Glomerular visceral epithelial cell (primary cell): ENCODE measurements around the gene KCNS3.
"Not testable (repeated sequence)": the region's sequence is repeated elsewhere in the genome, so short reads cannot be mapped to it uniquely, and the experiment has no call there.

Source experiments
- DNase-seq: peaks from one replicate; pipeline ENCODE4 v3.0.0-alpha.2; 2016; ENCODE audit errors: extremely low spot score

Gene KCNS3

GRCh38 chr2:17943444-17943843, 65.0 kb downstream of the KCNS3 start:
- DNase-seq = no peak

GRCh38 chr2:17947113-17947512, 68.6 kb downstream of the KCNS3 start:
- no peak for DNase-seq

- DNase-seq = no peak
Measured at GRCh38 chr2:17950006-17950405, 71.5 kb downstream of the KCNS3 start.

- no peak for DNase-seq
Measured at GRCh38 chr2:17951563-17951962, 73.1 kb downstream of the KCNS3 start.

- DNase-seq = no peak
Measured at GRCh38 chr2:17958466-17959092, 80.1 kb downstream of the KCNS3 start.

- DNase-seq = no peak
Measured at GRCh38 chr2:17959356-17959755, 80.9 kb downstream of the KCNS3 start.

DNA sequence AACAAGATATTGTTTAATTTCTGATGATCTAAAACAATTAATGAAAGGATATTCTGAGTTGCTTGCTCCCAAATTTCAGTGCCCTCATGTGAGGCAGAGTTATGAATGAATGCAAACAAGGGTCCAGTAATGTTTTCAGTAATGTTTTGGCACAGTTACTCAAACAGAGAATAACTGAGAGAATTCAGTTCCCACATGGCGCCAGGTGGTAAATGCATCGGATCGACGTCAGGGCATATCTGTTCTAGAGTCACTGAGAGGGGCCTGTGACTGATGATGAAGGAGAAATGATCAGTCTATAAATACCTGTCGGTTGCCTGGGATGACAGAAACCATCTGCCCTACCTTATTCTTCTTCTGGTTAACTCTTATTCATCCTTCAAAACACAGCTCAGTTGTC, 81.4 kb downstream of the KCNS3 start:
- DNase-seq = no peak

GRCh38 chr2:17960925-17961324, 82.5 kb downstream of the KCNS3 start:
- DNase-seq = no peak

DNA sequence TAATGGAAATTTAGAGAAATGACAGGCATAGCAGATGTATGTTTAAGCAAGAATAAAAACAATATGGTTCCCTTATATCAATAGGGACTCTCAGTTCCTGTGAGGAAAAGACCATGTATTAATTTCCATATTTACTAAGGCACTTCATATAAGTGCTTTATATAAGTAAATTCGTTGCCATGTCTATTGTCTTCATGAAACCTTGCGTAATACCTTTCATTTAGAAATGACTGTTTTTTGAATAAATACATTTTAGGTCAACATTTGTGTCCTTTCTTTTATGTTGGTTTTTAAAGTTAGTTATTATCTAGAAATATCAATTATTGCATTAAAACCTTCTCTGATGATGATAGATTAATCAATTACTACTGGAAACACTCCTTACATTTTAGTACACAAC, 83.3 kb downstream of the KCNS3 start:
- no peak for DNase-seq

DNA sequence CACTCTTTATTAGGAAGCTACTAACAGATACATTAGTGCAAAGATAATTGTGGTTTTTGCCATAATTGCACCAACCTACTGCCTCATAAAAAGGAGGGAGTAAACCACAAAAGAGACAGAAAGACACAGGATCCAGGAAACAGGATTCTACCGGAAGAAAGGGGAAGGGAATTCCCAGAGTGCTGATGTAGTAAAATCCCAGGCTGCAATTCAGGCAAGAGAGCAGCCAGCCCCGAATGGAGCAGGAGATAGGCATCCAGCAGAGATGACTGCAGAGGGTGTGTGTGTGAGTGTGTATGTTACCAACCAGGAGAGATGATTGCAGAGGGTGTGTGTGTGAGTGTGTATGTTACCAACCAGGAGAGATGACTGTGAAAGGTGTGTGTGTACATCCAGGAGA, 84.4 kb downstream of the KCNS3 start:
- DNase-seq = peak; percentile 46

- not testable (repeated sequence) for DNase-seq
Measured at GRCh38 chr2:17963571-17963970, 85.1 kb downstream of the KCNS3 start.

DNA sequence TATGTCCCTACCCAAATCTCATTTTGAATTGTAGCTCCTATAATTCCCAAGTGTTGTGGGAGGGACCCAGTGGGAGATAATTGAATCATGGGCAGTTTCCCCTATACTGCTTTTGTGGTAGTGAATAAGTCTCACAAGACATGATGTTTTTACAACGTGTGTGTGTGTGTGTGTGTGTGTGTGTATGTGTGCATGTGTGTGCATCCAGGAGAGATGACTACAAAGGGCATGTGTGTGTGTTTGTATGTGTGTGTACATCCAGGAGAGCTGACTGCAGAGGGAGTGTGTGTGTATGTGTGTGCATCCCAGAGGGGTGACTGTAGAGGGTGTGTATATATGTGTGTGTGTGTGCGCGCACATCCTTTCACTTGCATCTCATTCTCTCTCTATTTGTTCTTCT, 86.7 kb downstream of the KCNS3 start:
- DNase-seq = no peak

GRCh38 chr2:17966798-17967197, 88.3 kb downstream of the KCNS3 start:
- DNase-seq = no peak

DNA sequence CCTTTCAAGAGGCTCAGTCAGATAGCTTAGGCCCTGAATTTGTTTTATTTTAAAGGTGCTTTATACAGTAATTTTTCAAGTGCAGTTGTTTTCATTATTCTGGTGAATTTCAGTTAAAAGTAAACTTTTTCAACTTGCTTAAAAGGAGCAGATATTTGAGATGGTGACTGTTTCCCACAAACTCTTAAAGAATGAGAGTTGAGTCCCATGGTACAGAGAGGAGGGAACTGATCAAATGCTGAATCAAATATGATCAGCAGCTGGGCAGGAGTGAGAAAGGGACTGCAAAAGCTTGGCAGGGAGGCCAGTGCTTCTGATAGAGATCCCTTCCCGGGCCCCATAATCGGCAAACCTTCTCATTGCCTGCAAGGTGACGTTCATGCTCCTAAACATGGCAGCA, 91.2 kb downstream of the KCNS3 start:
- DNase-seq = no peak

DNA sequence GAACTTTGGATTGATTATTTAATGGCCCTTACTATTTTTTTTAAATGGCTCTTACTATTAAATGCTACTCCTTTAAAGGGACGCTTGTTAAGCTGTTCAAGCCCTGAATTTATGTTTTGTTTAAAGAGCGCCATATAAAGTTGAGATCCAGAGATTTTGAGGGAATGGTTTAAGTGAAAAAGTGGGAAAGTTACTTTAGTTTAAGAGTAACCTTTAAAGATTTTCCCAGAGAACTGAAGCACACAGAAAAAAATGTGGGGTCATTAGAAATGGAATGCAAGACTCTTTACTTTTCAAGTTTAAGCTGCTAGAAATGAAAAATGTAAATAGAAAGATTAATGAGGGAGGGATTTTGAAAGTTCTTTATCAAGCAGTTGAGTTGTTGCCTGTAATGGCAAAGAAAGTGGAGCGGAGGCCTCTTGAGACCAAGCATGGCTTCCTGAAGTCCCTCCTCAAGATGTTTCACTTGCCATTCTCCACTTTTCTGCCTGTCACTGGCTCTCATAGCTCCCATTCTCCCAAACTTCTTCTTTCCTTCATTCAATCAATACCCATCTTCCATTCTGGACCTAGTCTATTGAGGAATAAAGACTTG, 93.2 kb downstream of the KCNS3 start:
- DNase-seq = no peak

GRCh38 chr2:17972991-17973390, 94.5 kb downstream of the KCNS3 start:
- DNase-seq = no peak

DNA sequence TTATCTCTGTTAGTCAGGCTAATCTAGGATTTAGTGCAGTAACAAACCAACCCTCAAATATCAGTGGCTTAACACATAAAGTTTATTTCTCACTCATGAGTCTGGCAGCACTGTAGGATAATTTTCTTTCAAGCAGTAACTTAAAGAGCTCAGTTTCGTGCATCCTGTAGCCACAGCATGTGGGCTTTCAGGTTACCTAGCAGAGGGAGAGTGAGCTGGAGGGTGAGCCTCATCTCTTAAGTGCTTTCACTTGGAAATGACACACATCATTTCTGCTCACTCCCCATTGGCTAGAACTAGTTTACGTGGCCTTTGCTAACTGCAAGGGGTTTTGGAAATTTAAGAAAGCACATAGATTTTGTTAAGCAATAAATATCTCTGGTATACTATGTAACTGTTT, 96.9 kb downstream of the KCNS3 start:
- DNase-seq = no peak

- DNase-seq = peak; percentile 97
Measured at GRCh38 chr2:17976871-17977746, 98.6 kb downstream of the KCNS3 start.

DNA sequence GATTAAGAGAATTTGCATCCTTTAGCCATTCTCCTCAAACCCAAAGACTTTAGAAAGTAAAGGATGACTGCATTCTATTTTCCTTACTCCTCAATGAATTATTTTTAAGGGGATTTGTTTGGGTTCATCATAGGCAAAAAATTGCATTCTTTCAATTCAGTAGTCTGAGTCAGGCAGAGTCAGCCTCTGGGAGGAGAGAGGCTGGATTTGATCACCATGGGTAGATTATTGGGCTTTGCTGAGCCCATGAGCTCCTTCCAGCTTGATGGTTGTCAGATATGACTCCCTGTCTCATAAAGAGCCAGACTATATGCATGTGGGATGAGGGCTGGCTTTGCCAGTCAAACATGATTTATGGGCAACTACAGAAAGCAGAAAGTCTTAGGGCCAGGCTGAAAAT, 101.2 kb downstream of the KCNS3 start:
- no peak for DNase-seq

DNA sequence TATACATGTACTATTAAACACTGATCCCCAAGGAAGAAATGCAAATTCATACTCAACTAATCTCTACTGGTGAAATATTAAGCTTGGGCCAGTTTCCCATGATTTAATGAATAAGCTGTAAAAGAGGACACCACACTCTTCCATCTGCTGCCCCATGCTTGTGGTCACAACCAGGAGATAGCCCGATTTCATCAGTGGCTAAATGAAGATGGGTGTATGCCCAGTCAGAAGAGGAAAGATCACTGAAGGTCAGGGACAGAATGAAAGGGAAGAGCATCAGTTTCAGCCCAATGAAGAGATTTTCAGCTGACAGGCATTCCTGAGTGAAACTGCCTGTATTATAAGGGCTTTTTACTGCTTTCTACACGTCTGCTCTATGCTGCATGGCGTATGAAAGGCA, 103.5 kb downstream of the KCNS3 start:
- DNase-seq = peak; percentile 18
